ENCODE results near the gene DIRAS1.

The DIRAS1 gene

GRCh38 chr19:2665103-2665502, 56.1 kb downstream of the DIRAS1 start:
- in situ Hi-C loops (cut with HindIII; ENCODE audit: low sequenced_read_pairs): no loop called here

More at GRCh38 chr19:2665103-2665502, 56.1 kb downstream of the DIRAS1 start:
- no peak for DNase-seq (ENCODE audit: low read depth)
- no peak for TF ChIP-seq CTCF (IDR thresholded peaks at IDR 0.05; ENCODE audit: low read depth, low read length, missing control alignments)
- no peak overlapping the region for H3K4me3 ChIP-seq (ENCODE audit: low read depth, low read length)

All from astrocyte of the cerebellum (primary cell).